ENCODE data around the gene COPG2.

GRCh38 chr7:130683026-130683425 lies 14.5 kb upstream of the COPG2 start:
- TF ChIP-seq CTCF (IDR thresholded peaks at IDR 0.05; ENCODE audit: low read depth, low read length) (no peak), EZH2phosphoT487 (IDR thresholded peaks at IDR 0.05; ENCODE audit: low read depth) (no peak)
